Testis (tissue), 3 donors: ENCODE measurements around the gene ADAMTS16. TPM values are rescaled to one million over a fixed set of nuclear protein-coding genes. Genes with fewer than 3 reads are reported as not detected.

Source experiments
- DNase-seq: peaks from one replicate; pipeline ENCODE4 v3.0.0-alpha.2; 2019
- H3K27ac ChIP-seq, 2 donors: fragments of 200-600 bp; sonication (generic); one replicate each; pipeline ENCODE4 v1.5.1; 2019
- H3K27me3 ChIP-seq: fragments of 200-600 bp; sonication (generic); one replicate; pipeline ENCODE4 v1.5.1; 2019
- H3K36me3 ChIP-seq: fragments of 200-600 bp; sonication (generic); one replicate; pipeline ENCODE4 v1.5.1; 2017; ENCODE audit warnings: low read depth; ENCODE audit errors: missing control alignments
- H3K4me1 ChIP-seq: fragments of 200-600 bp; sonication (generic); one replicate; pipeline ENCODE4 v1.5.1; 2019
- H3K4me3 ChIP-seq, 2 donors: fragments of 200-600 bp; sonication (generic); one replicate each; pipeline ENCODE4 v1.5.1; 2017 to 2019
- H3K9me3 ChIP-seq: fragments of 200-600 bp; sonication (generic); one replicate; pipeline ENCODE4 v1.5.1; 2017
- POLR2A ChIP-seq: fragments of 450-650 bp; IDR thresholded peaks from one replicate; pipeline ENCODE4 v1.6.1; 2017; ENCODE audit warnings: antibody characterized with exemption, mild to moderate bottlenecking, moderate library complexity
- WGBS, 2 donors: methylation state at CpG; one replicate each; pipeline ENCODE4 v1.1.5; 2018; 5-methylcytosine and 5-hydroxymethylcytosine counted together
- intact Hi-C: fragments of 100-400 bp; cut with DNase I; formaldehyde crosslinking; loops from one replicate; pipeline ENCODE4 v1.15.1; 2023; ENCODE audit warnings: low total_unique reads
- polyA plus RNA-seq: library from polyadenylated mRNA; stranded (reverse); fragments of 350-450 nt; fragmentation: Illumina TruSeq; extraction: RNeasy Lipid Tissue Mini Kit (QIAGEN cat#74804); gene quantifications from one replicate; pipeline ENCODE4 v1.2.3, GENCODE V29; 2014; ENCODE audit warnings: low read depth, low replicate concordance; ENCODE audit not compliant: insufficient read depth
- total RNA-seq, 2 donors: library from RNA; depleted of rRNA; stranded (reverse); fragments of >200 nt; gene quantifications; one replicate each; pipeline ENCODE4 v1.2.3, GENCODE V29; 2016
- TF ChIP-seq, protein P1 (sequence below), 3 experiments: fragments of 450-650 bp in 2 of 3; fragments of 200-600 bp in 1 of 3; sonication (generic) in 1 of 3; IDR thresholded peaks; one replicate each; pipeline ENCODE4 v1.5.1; 2016 to 2019; ENCODE audit warnings: antibody characterized with exemption in 3 of 3, mild to moderate bottlenecking in 2 of 3, moderate library complexity in 1 of 3

Gene ADAMTS16
- total and polyA plus RNA-seq, 3 donors from 2014 or later = 0.16 to 4.7 (median 0.37) TPM

DNA sequence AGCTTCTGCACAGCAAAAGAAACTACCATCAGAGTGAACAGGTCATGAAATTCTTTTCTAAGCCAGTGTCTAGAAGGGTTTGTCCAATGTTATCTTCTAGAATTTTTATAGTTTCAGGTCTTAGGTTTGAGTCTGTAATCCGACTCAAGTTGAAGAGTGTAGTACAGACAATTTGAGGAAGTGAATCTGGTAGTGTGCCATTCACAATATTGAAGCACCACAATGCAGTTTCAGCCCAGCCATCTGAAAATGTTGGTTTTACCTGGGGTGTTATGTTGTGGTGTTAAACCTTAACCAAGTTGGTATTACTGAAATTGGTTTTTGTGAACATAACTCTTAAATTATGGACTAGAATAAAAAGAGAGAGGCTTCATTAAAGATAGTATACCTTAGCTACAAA lies 77.2 kb downstream of the ADAMTS16 start:
- Histone ChIP-seq H3K36me3 (no peaks in the 10 kb centered on the region), H3K4me1 (no peaks in the 10 kb centered on the region), H3K9me3 (no peaks in the 10 kb centered on the region), H3K4me3 (no peak overlapping the region), H3K27me3 (no peaks in the 10 kb centered on the region), H3K27ac (no peak overlapping the region)
- WGBS, 2 donors = 67 to 76% methylated on average over 1 of the region's 1 CpG
- intact Hi-C loops = no loop called here
- TF ChIP-seq, protein P1, sequence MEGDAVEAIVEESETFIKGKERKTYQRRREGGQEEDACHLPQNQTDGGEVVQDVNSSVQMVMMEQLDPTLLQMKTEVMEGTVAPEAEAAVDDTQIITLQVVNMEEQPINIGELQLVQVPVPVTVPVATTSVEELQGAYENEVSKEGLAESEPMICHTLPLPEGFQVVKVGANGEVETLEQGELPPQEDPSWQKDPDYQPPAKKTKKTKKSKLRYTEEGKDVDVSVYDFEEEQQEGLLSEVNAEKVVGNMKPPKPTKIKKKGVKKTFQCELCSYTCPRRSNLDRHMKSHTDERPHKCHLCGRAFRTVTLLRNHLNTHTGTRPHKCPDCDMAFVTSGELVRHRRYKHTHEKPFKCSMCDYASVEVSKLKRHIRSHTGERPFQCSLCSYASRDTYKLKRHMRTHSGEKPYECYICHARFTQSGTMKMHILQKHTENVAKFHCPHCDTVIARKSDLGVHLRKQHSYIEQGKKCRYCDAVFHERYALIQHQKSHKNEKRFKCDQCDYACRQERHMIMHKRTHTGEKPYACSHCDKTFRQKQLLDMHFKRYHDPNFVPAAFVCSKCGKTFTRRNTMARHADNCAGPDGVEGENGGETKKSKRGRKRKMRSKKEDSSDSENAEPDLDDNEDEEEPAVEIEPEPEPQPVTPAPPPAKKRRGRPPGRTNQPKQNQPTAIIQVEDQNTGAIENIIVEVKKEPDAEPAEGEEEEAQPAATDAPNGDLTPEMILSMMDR (IDR thresholded peaks at IDR 0.05) = no peak
- no peak for TF ChIP-seq POLR2A
- no peak for DNase-seq

DNA sequence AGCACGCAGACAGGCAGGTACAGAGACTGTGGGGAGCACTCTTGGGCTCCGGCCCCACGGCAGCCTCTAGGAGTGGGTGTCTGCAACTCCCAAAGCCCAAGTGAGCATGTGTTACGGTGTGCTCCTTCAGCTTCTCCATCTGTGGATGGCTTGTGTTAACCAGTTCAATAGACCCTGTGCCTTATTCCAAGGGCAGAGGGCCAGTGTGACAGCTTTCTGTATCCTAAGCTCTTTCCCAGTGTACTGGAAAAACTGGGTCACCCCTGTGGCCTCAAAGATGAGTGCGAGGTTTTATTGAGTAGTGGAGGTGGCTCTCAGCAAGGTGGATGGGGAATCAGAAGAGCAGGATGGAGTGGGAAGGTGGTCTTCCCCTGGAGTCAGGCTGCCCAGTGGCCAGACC lies 78.3 kb downstream of the ADAMTS16 start:
- intact Hi-C loops = no loop called here
- no peak for DNase-seq
- H3K36me3 ChIP-seq = no peaks in the 10 kb centered on the region
- H3K4me1 ChIP-seq = no peaks in the 10 kb centered on the region
- H3K9me3 ChIP-seq = no peaks in the 10 kb centered on the region
- TF ChIP-seq, protein P1 (IDR thresholded peaks at IDR 0.05) = no peak
- TF ChIP-seq POLR2A = no peak
- whole genome bisulfite sequencing, 2 donors = 91 to 96% methylated on average over 4 to 5 of the region's 5 CpGs
- H3K27me3 ChIP-seq = no peaks in the 10 kb centered on the region
- no peak overlapping the region for H3K27ac ChIP-seq
- no peak overlapping the region for H3K4me3 ChIP-seq

DNA sequence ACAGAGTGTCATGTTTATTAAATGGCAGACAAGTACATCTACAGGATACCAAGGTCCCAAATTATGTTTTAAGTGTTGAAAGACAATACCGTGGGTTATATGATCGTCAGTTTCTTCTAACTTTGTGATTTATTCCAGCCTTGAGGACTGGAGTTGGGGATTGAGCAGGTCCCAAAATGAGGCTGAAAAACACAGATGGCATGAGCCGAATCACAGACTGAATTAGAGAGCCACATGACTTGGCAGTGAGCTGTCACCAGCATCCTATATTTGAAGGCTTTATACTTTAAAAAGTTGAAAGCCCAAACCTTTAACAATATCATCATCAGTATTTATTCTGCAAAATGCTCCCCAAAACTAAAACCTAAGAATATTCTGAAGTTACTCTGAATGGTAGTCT lies 79.4 kb downstream of the ADAMTS16 start:
- intact Hi-C loops = no loop called here
- WGBS, 2 donors = 89 to 93% methylated on average over 3 of the region's 3 CpGs
- DNase-seq = no peak
- Histone ChIP-seq H3K9me3 (no peaks in the 10 kb centered on the region), H3K27me3 (no peaks in the 10 kb centered on the region), H3K36me3 (no peaks in the 10 kb centered on the region), H3K4me3 (no peak overlapping the region), H3K27ac (no peak overlapping the region), H3K4me1 (no peaks in the 10 kb centered on the region)
- TF ChIP-seq, protein P1 (IDR thresholded peaks at IDR 0.05) = no peak
- no peak for TF ChIP-seq POLR2A

DNA sequence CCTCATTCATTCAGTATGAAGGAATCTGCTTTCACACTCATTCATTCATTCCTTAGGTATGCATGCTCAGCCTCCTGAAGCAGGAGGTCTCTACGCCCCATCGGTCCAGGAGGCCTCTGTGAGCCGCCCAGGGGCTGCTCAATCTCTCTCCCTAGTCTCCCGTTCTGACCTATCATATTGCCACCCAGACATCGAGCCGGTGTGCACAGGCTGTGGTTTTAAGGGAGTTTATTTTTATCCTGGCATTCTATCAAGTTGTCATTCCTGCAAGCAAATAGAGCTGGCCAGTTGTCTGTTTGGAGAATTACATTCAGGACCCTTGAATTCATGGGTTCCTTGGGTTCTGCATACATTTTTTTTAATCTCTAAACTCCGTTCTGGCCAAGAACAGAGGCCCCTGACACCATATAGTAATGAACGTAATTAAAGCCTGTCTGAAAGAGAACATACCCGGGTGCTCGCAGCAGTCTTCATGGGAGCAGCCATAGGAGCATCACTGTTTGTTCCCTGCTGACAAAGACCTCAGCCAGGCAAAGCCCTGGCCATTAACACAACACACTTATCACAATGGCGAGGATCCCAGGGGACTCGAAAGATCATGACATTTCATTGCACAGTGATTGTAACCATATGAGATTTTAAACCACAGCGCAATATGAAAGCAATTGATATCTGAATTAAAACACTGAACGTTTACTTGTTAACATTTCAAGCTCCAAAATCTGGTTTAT lies 80.9 kb downstream of the ADAMTS16 start:
- WGBS, 2 donors = 60 to 70% methylated on average over 14 of the region's 14 CpGs
- H3K4me1 ChIP-seq = no peaks in the 10 kb centered on the region
- H3K27ac ChIP-seq = no peak overlapping the region
- no peak for TF ChIP-seq POLR2A
- TF ChIP-seq, protein P1 (IDR thresholded peaks at IDR 0.05) = no peak
- intact Hi-C loops = no loop called here
- DNase-seq = no peak
- H3K9me3 ChIP-seq = no peaks in the 10 kb centered on the region
- no peaks in the 10 kb centered on the region for H3K36me3 ChIP-seq
- H3K4me3 ChIP-seq = no peak overlapping the region
- H3K27me3 ChIP-seq = no peaks in the 10 kb centered on the region

DNA sequence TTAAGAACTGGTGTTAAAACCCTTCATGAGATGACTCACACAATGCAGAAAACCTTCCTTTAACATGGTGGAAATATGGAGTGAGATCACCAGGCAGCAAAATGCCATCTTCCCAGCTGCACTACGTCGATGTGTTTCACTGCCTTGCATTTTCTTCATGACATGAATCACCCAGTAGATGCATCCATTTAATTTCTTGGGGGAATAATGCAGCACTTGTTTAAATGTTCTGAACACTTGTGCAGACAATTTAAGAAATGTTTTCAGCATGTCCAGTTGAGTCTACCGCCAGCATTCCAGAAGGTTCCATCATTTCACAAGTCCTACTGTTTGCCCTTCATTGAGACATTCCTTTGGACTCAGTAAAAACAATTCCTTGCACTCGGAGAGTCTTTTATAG lies 81.6 kb downstream of the ADAMTS16 start:
- Histone ChIP-seq H3K9me3 (no peaks in the 10 kb centered on the region), H3K36me3 (no peaks in the 10 kb centered on the region), H3K27me3 (no peaks in the 10 kb centered on the region), H3K4me1 (no peaks in the 10 kb centered on the region), H3K27ac (no peak overlapping the region), H3K4me3 (no peak overlapping the region)
- no peak for DNase-seq
- TF ChIP-seq POLR2A = no peak
- TF ChIP-seq, protein P1 (IDR thresholded peaks at IDR 0.05) = no peak
- 69 to 72% methylated on average over 4 of the region's 4 CpGs for WGBS, 2 donors
- intact Hi-C loops = no loop called here
